SK-N-SH treated with all-trans-retinoic acid at 6 μM for 48 hours (cell line): ENCODE data around the gene NFATC3.

ENCODE experiments used
- ATAC-seq: fragments of 200-7000 bp; cut with Tn5 transposase; 3 replicates; pipeline ENCODE4 v1.9.1; 2020; ENCODE audit warnings: mild to moderate bottlenecking, moderate library complexity
- ARNTL ChIP-seq: fragments of 450-650 bp; formaldehyde crosslinking; IDR thresholded peaks from 2 replicates; pipeline ENCODE4 v1.5.0; 2020; ENCODE audit warnings: low read depth, mild to moderate bottlenecking, moderate library complexity, borderline replicate concordance
- CSDC2 ChIP-seq: fragments of 250-450 bp; sonication (Bioruptor Pico); IDR thresholded peaks from 2 replicates; pipeline ENCODE4 v1.5.0; 2020; ENCODE audit warnings: mild to moderate bottlenecking, moderate library complexity
- CSRNP3 ChIP-seq: fragments of 250-450 bp; sonication (Bioruptor Pico); IDR thresholded peaks from 2 replicates; pipeline ENCODE4 v1.5.1; 2021; ENCODE audit warnings: mild to moderate bottlenecking, moderate library complexity
- ESRRG ChIP-seq: fragments of 250-450 bp; sonication (Bioruptor Pico); IDR thresholded peaks from 2 replicates; pipeline ENCODE4 v1.6.1; 2021; ENCODE audit warnings: mild to moderate bottlenecking
- GLIS3 ChIP-seq: fragments of 250-450 bp; sonication (Bioruptor Pico); IDR thresholded peaks from 2 replicates; pipeline ENCODE4 v1.5.0; 2020; ENCODE audit warnings: mild to moderate bottlenecking, moderate library complexity
- ISL1 ChIP-seq: fragments of 250-450 bp; sonication (Bioruptor Pico); IDR thresholded peaks from 2 replicates; pipeline ENCODE4 v2.1.2; 2022; ENCODE audit warnings: mild to moderate bottlenecking, moderate library complexity
- OSR1 ChIP-seq: fragments of 250-450 bp; sonication (Bioruptor Pico); IDR thresholded peaks from 2 replicates; pipeline ENCODE4 v1.8.0; 2022; ENCODE audit warnings: moderate library complexity, mild to moderate bottlenecking, inconsistent platforms
- PATZ1 ChIP-seq: fragments of 250-450 bp; sonication (Bioruptor Pico); IDR thresholded peaks from 2 replicates; pipeline ENCODE4 v1.8.0; 2020; ENCODE audit warnings: mild to moderate bottlenecking, moderate library complexity, borderline replicate concordance
- POU6F1 ChIP-seq: fragments of 250-450 bp; sonication (Bioruptor Pico); IDR thresholded peaks from 2 replicates; pipeline ENCODE4 v1.8.0; 2021; ENCODE audit warnings: low read depth, mild to moderate bottlenecking, moderate library complexity, borderline replicate concordance
- RARB ChIP-seq: fragments of 250-450 bp; sonication (Bioruptor Pico); IDR thresholded peaks from 2 replicates; pipeline ENCODE4 v1.8.0; 2021; ENCODE audit warnings: mild to moderate bottlenecking, moderate library complexity
- SNAI2 ChIP-seq: fragments of 250-450 bp; sonication (Bioruptor Pico); IDR thresholded peaks from 2 replicates; pipeline ENCODE4 v1.5.0; 2020; ENCODE audit warnings: mild to moderate bottlenecking, moderate library complexity
- TCF4 ChIP-seq: fragments of 250-450 bp; sonication (Bioruptor Pico); IDR thresholded peaks from 2 replicates; pipeline ENCODE4 v1.8.0; 2021; ENCODE audit warnings: mild to moderate bottlenecking, moderate library complexity, borderline replicate concordance
- TOX ChIP-seq: fragments of 250-450 bp; sonication (Bioruptor Pico); IDR thresholded peaks from 2 replicates; pipeline ENCODE4 v1.8.0; 2021; ENCODE audit warnings: mild to moderate bottlenecking, moderate library complexity, borderline replicate concordance
- TSHZ2 ChIP-seq: fragments of 250-450 bp; sonication (Bioruptor Pico); IDR thresholded peaks from 2 replicates; pipeline ENCODE4 v1.5.0; 2020; ENCODE audit warnings: mild to moderate bottlenecking, moderate library complexity
- ZC3H10 ChIP-seq: fragments of 250-450 bp; sonication (Bioruptor Pico); IDR thresholded peaks from 2 replicates; pipeline ENCODE4 v1.5.1; 2021; ENCODE audit warnings: mild to moderate bottlenecking, moderate library complexity
- ZFP3 ChIP-seq: fragments of 250-450 bp; sonication (Bioruptor Pico); IDR thresholded peaks from 2 replicates; pipeline ENCODE4 v1.5.0; 2020; ENCODE audit warnings: mild to moderate bottlenecking, moderate library complexity
- ZFP30 ChIP-seq: fragments of 450-650 bp; formaldehyde crosslinking; IDR thresholded peaks from 2 replicates; pipeline ENCODE4 v1.5.0; 2022; ENCODE audit warnings: mild to moderate bottlenecking, moderate library complexity
- ZNF565 ChIP-seq: fragments of 450-650 bp; formaldehyde crosslinking; conservative IDR thresholded peaks from 2 replicates; pipeline ENCODE4 v1.5.0; 2020; ENCODE audit warnings: low read depth, mild to moderate bottlenecking, moderate library complexity
- ZNF8 ChIP-seq: fragments of 450-650 bp; formaldehyde crosslinking; IDR thresholded peaks from 2 replicates; pipeline ENCODE4 v1.5.0; 2020; ENCODE audit warnings: mild to moderate bottlenecking, moderate library complexity

Gene NFATC3

GRCh38 chr16:68230176-68230571 is 145.0 kb downstream of the NFATC3 start:
- no peak for ATAC-seq
- TF ChIP-seq RARB (no peak), TOX (no peak), GLIS3 (no peak), ZNF8 (CRISPR knock-in tag) (no peak), ESRRG (no peak), TCF4 (CRISPR knock-in tag) (no peak), TSHZ2 (no peak), ARNTL (CRISPR knock-in tag) (no peak), ZFP30 (CRISPR knock-in tag) (no peak), PATZ1 (CRISPR knock-in tag) (no peak), SNAI2 (CRISPR knock-in tag) (no peak), CSRNP3 (CRISPR knock-in tag) (no peak), ISL1 (CRISPR knock-in tag) (no peak), ZNF565 (CRISPR knock-in tag) (no peak)

- ATAC-seq: no peak
- no peak for TF ChIP-seq OSR1 (CRISPR knock-in tag)
- TF ChIP-seq ARNTL (CRISPR knock-in tag): no peak
- TF ChIP-seq TCF4 (CRISPR knock-in tag): no peak
- TF ChIP-seq POU6F1 (CRISPR knock-in tag): no peak
- no peak for TF ChIP-seq GLIS3
- TF ChIP-seq ZNF565 (CRISPR knock-in tag): no peak
These were observed 145.8 kb downstream of the NFATC3 start for GRCh38 chr16:68230956-68231355.

- ATAC-seq: no peak
- TF ChIP-seq POU6F1 (CRISPR knock-in tag) (no peak), CSDC2 (CRISPR knock-in tag) (no peak), ZFP30 (CRISPR knock-in tag) (no peak), ESRRG (no peak), ZNF8 (CRISPR knock-in tag) (no peak), CSRNP3 (CRISPR knock-in tag) (no peak), ARNTL (CRISPR knock-in tag) (no peak), SNAI2 (CRISPR knock-in tag) (no peak), OSR1 (CRISPR knock-in tag) (no peak), TCF4 (CRISPR knock-in tag) (no peak), ISL1 (CRISPR knock-in tag) (no peak), PATZ1 (CRISPR knock-in tag) (no peak), ZC3H10 (no peak), TOX (no peak), GLIS3 (no peak), ZFP3 (CRISPR knock-in tag) (no peak), ZNF565 (CRISPR knock-in tag) (no peak)
These were observed 146.4 kb downstream of the NFATC3 start for GRCh38 chr16:68231384-68232136.
